Thoracic aorta (tissue), 2 donors: ENCODE measurements around the gene ATP5ME. TPM values are rescaled to one million over a fixed set of nuclear protein-coding genes. Genes with fewer than 3 reads are reported as not detected.

ENCODE experiments used
- ATAC-seq: fragments of 150-250 bp; one replicate; pipeline ENCODE4 v1.8.0; 2017; ENCODE audit warnings: low read depth; ENCODE audit not compliant: insufficient number of reproducible peaks, low FRiP score
- DNase-seq: peaks from one replicate; pipeline ENCODE4 v3.0.0-alpha.2; 2020; ENCODE audit warnings: low spot score
- H3K27ac ChIP-seq, 2 donors: fragments of 200-600 bp; sonication (generic); 1 replicate in 1 of 2; 2 replicates in 1 of 2; pipeline ENCODE4 v1.5.1; 2016; ENCODE audit warnings: mild to moderate bottlenecking in 2 of 2, moderate library complexity in 2 of 2
- H3K27me3 ChIP-seq: fragments of 200-600 bp; sonication (generic); replicated peaks from 2 replicates; pipeline ENCODE4 v1.6.0; 2016; ENCODE audit warnings: mild to moderate bottlenecking; ENCODE audit not compliant: insufficient read depth
- H3K36me3 ChIP-seq: fragments of 200-600 bp; sonication (generic); one replicate; pipeline ENCODE4 v1.5.1; 2016
- H3K4me1 ChIP-seq, 2 donors: fragments of 200-600 bp; sonication (generic); 1 replicate in 1 of 2; 2 replicates in 1 of 2; pipeline versions ENCODE4 v1.5.1 to v1.6.0; 2016; ENCODE audit warnings: low read depth in 2 of 2, mild to moderate bottlenecking in 1 of 2; ENCODE audit not compliant: control insufficient read depth in 1 of 2
- H3K4me3 ChIP-seq: fragments of 200-600 bp; sonication (generic); 2 replicates; pipeline ENCODE4 v1.5.1; 2016; ENCODE audit warnings: mild to moderate bottlenecking
- H3K9me3 ChIP-seq: fragments of 200-600 bp; sonication (generic); 2 replicates; pipeline ENCODE4 v1.5.1; 2016
- total RNA-seq, 2 donors: library from RNA; depleted of rRNA; stranded (reverse); fragments of >200 nt; gene quantifications; one replicate each; pipeline versions ENCODE4 v1.1.0 to v1.2.3, GENCODE V29; 2016
- TF ChIP-seq, protein P1 (sequence below): fragments of 200-600 bp; sonication (generic); IDR thresholded peaks from one replicate; pipeline ENCODE4 v1.5.1; 2019; ENCODE audit warnings: antibody characterized with exemption

ATP5ME gene
- total RNA-seq, 2 donors from 2014 or later: 21.0 to 51.6 TPM

DNA sequence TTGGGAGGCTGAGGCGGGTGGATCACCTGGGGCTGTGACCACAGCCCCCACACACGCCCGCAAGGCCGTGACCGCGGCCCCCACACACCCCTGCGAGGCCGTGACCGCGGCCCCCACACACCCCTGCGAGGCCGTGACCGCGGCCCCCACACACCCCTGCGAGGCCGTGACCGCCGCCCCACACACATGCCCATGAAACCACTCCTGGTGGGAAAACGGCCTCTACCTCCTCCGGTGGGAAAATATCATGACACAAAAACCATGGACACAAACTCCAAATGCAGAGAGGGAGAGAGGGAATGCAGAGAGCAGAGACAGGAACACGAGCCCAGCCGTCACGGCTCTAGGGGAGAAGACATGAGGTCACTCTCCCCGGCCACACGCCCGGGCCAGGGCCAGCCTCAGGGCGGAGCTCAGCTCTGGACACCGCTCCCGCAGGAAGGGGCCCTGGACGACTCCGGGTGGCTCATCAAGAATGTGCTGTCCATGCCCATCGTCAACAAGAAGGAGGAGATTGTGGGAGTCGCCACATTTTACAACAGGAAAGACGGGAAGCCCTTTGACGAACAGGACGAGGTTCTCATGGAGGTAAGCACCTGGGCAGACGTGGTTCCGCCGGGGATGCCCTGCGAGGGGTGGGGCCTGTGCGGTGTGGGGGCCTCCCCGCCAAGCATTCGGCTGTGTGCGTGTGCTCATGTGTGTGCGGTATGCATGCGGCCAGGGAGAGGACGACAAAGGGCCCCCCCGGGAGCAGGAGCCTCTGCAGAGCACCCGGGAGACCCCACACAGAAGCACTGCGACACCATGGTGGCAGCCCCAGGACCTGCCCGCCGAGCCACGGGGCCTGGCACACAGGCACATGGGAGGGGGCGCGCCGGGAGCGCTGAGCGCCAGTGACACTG is 17.4 kb downstream of the ATP5ME start:
- ATAC-seq (no peak), DNase-seq (no peak)
- Histone ChIP-seq H3K36me3 (no peaks in the 10 kb centered on the region), H3K9me3 (no peaks in the 10 kb centered on the region), H3K27ac (no peak overlapping the region), H3K27me3 (no peaks in the 10 kb centered on the region), H3K4me1 (no peaks in the 10 kb centered on the region), H3K4me3 (no peak overlapping the region)
- TF ChIP-seq, protein P1, sequence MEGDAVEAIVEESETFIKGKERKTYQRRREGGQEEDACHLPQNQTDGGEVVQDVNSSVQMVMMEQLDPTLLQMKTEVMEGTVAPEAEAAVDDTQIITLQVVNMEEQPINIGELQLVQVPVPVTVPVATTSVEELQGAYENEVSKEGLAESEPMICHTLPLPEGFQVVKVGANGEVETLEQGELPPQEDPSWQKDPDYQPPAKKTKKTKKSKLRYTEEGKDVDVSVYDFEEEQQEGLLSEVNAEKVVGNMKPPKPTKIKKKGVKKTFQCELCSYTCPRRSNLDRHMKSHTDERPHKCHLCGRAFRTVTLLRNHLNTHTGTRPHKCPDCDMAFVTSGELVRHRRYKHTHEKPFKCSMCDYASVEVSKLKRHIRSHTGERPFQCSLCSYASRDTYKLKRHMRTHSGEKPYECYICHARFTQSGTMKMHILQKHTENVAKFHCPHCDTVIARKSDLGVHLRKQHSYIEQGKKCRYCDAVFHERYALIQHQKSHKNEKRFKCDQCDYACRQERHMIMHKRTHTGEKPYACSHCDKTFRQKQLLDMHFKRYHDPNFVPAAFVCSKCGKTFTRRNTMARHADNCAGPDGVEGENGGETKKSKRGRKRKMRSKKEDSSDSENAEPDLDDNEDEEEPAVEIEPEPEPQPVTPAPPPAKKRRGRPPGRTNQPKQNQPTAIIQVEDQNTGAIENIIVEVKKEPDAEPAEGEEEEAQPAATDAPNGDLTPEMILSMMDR: no peak

DNA sequence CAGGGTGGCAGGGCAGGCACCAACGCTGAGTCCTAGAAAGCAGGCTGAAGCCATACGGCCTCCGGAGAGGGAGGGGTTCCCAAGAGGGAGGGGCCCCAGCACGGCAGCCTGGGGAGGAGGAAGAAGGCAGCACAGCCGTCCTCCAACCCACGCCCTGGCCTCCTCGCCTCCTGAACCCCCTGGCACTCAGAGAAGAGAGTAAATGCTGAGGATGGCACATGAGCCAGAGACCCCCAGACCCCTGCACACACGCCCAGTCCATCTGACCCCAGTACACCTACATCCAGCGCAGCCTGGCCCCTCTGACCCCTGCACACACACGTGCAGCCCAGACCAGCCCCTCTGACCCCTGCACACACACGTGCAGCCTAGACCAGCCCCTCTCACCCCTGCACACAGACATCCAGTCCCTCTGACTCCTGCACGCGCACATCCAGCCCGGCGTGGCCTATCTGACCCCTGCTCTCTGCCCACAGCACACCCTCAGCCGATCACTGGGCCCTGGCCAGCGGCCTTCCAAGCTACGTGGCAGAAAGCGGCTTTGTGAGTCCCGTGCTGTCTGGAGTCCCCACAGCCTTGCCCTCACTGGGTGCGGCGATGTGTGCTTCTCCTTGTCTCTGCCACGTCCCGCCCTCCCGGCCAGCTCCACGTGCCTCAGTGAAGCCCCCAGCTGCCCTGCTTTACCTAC is 18.5 kb downstream of the ATP5ME start:
- ATAC-seq (no peak), DNase-seq (no peak)
- TF ChIP-seq, protein P1: no peak
- H3K36me3 ChIP-seq: no peaks in the 10 kb centered on the region
- H3K9me3 ChIP-seq: no peaks in the 10 kb centered on the region
- no peak overlapping the region for H3K27ac ChIP-seq
- no peak overlapping the region for H3K4me3 ChIP-seq
- no peaks in the 10 kb centered on the region for H3K4me1 ChIP-seq
- no peaks in the 10 kb centered on the region for H3K27me3 ChIP-seq

GRCh38 chr4:654871-655463 is 19.1 kb downstream of the ATP5ME start:
- ATAC-seq (no peak), DNase-seq (no peak)
- H3K4me1 ChIP-seq: no peaks in the 10 kb centered on the region
- H3K36me3 ChIP-seq: no peaks in the 10 kb centered on the region
- TF ChIP-seq, protein P1: no peak
- no peaks in the 10 kb centered on the region for H3K9me3 ChIP-seq
- H3K4me3 ChIP-seq: no peak overlapping the region
- no peaks in the 10 kb centered on the region for H3K27me3 ChIP-seq
- no peak overlapping the region for H3K27ac ChIP-seq

- DNase-seq (no peak), ATAC-seq (no peak)
- TF ChIP-seq, protein P1: no peak
- Histone ChIP-seq H3K4me3 (no peak overlapping the region), H3K9me3 (no peaks in the 10 kb centered on the region), H3K27ac (no peak overlapping the region), H3K4me1 (no peaks in the 10 kb centered on the region), H3K36me3 (no peaks in the 10 kb centered on the region), H3K27me3 (no peaks in the 10 kb centered on the region)
These were observed 19.6 kb downstream of the ATP5ME start for GRCh38 chr4:654503-654845.

GRCh38 chr4:653831-654502 is 20.1 kb downstream of the ATP5ME start:
- no peak for DNase-seq
- H3K9me3 ChIP-seq: no peaks in the 10 kb centered on the region
- no peak for ATAC-seq
- H3K27ac ChIP-seq: no peak overlapping the region
- TF ChIP-seq, protein P1: no peak
- no peak overlapping the region for H3K4me3 ChIP-seq
- H3K27me3 ChIP-seq: no peaks in the 10 kb centered on the region
- no peaks in the 10 kb centered on the region for H3K4me1 ChIP-seq
- H3K36me3 ChIP-seq: no peaks in the 10 kb centered on the region
